ENCODE measurements around the gene NLRC5.
A peak's percentile ranks its signal among the peaks of the same experiment; 100 is the strongest.

The NLRC5 gene

GRCh38 chr16:57128771-57129389, 139.5 kb downstream of the NLRC5 start:
- peak; percentile 63 for DNase-seq (ENCODE audit: low read depth)
- no peak for TF ChIP-seq CTCF (IDR thresholded peaks at IDR 0.05; ENCODE audit: insufficient read depth, low read depth, low read length, missing control alignments)
- no peak overlapping the region for H3K4me3 ChIP-seq (ENCODE audit: low read depth, low read length)

- DNase-seq (ENCODE audit: low read depth) = no peak
- TF ChIP-seq CTCF (IDR thresholded peaks at IDR 0.05; ENCODE audit: insufficient read depth, low read depth, low read length, missing control alignments) = no peak
- H3K4me3 ChIP-seq (ENCODE audit: low read depth, low read length) = no peak overlapping the region
These were observed 141.6 kb downstream of the NLRC5 start for GRCh38 chr16:57130950-57131321.

GRCh38 chr16:57131351-57131970, 142.1 kb downstream of the NLRC5 start:
- no peak for TF ChIP-seq CTCF (IDR thresholded peaks at IDR 0.05; ENCODE audit: insufficient read depth, low read depth, low read length, missing control alignments)
- H3K4me3 ChIP-seq (ENCODE audit: low read depth, low read length) = no peak overlapping the region
- no peak for DNase-seq (ENCODE audit: low read depth)

GRCh38 chr16:57132470-57132869, 143.1 kb downstream of the NLRC5 start:
- no peak for TF ChIP-seq CTCF (IDR thresholded peaks at IDR 0.05; ENCODE audit: insufficient read depth, low read depth, low read length, missing control alignments)
- no peak overlapping the region for H3K4me3 ChIP-seq (ENCODE audit: low read depth, low read length)
- DNase-seq (ENCODE audit: low read depth) = peak; percentile 46

GRCh38 chr16:57133031-57133430, 143.7 kb downstream of the NLRC5 start:
- no peak for TF ChIP-seq CTCF (IDR thresholded peaks at IDR 0.05; ENCODE audit: insufficient read depth, low read depth, low read length, missing control alignments)
- no peak overlapping the region for H3K4me3 ChIP-seq (ENCODE audit: low read depth, low read length)
- no peak for DNase-seq (ENCODE audit: low read depth)
